ENCODE results near the gene TSKU.
"Not testable (repeated sequence)": the region's sequence is repeated elsewhere in the genome, so short reads cannot be mapped to it uniquely, and the experiment has no call there.

The TSKU gene

DNA sequence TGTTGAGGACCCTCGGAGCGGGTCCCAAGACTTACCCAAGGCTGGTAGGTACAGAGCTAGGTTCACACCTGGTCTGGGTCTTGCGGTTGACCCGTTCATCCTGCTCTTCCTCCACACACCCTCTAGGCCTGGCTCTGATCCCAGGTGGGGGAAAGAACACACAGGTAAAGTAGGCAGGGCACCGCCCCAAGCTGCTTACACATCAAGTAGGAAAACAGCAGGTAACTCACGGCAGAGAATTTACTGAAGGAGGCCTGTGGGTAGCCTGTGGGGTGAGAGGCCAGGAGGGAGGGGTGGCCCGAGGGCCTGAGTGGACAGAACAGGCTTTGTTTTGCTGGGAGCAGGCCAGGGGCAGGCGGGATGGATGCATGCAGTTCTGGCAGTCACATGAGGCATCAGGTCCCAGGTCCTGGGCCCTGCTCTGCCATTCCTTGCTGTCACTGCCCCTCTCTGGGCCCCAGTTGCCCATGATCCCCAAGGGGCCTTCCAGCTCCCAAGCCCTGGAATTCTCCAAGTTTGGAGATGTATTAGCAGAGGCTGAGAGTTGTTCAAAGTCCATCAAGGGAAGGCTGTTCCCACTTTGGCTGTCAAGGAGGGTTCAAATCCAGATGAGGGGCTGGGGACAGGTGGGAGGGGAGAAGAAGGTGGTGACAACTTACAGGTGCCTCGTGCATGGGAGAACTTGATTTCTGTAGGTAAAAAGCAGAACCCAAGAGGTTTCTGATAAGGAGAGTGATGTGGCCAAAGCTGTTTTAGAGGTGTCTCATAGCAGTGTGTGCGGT, 5.7 kb downstream of the TSKU start:
- H3K27ac ChIP-seq = peak overlapping the region; percentile 15 to 49
- no peaks in the 10 kb centered on the region for H3K27me3 ChIP-seq
- H3K4me3 ChIP-seq = no peak overlapping the region
- TF ChIP-seq CTCF (IDR thresholded peaks at IDR 0.05) = no peak
- DNase-seq = peak; percentile 21 to 67
- H3K36me3 ChIP-seq = no peaks in the 10 kb centered on the region
- no peaks in the 10 kb centered on the region for H3K9me3 ChIP-seq
- intact Hi-C loops (cut with DNase I; ENCODE audit: low total_unique reads) = loop anchor here (10.0 kb wide), 1 partner anchor 276 kb away; the partner anchor contains the start of gene CAPN5
- H3K4me1 ChIP-seq = peaks cover 0 to 74% (median 34%) of the 10 kb centered on the region in 4 donors

- TF ChIP-seq CTCF (IDR thresholded peaks at IDR 0.05) = no peak
- H3K27ac ChIP-seq = peak overlapping the region in 1 of 2 donors; percentile 49
- H3K27me3 ChIP-seq = no peaks in the 10 kb centered on the region
- no peaks in the 10 kb centered on the region for H3K36me3 ChIP-seq
- H3K4me1 ChIP-seq = peaks cover 0 to 78% (median 35%) of the 10 kb centered on the region in 4 donors
- DNase-seq = peak in 1 of 2 donors; percentile 50
- no peak overlapping the region for H3K4me3 ChIP-seq
- H3K9me3 ChIP-seq = no peaks in the 10 kb centered on the region
- intact Hi-C loops (cut with DNase I; ENCODE audit: low total_unique reads) = loop anchor here (10.0 kb wide), 1 partner anchor 275 kb away; the partner anchor contains the start of gene CAPN5
These were observed 6.2 kb downstream of the TSKU start for GRCh38 chr11:76789443-76789719.

- DNase-seq = peak; percentile 13 to 37
These were observed 7.1 kb downstream of the TSKU start for GRCh38 chr11:76790251-76790650.

DNA sequence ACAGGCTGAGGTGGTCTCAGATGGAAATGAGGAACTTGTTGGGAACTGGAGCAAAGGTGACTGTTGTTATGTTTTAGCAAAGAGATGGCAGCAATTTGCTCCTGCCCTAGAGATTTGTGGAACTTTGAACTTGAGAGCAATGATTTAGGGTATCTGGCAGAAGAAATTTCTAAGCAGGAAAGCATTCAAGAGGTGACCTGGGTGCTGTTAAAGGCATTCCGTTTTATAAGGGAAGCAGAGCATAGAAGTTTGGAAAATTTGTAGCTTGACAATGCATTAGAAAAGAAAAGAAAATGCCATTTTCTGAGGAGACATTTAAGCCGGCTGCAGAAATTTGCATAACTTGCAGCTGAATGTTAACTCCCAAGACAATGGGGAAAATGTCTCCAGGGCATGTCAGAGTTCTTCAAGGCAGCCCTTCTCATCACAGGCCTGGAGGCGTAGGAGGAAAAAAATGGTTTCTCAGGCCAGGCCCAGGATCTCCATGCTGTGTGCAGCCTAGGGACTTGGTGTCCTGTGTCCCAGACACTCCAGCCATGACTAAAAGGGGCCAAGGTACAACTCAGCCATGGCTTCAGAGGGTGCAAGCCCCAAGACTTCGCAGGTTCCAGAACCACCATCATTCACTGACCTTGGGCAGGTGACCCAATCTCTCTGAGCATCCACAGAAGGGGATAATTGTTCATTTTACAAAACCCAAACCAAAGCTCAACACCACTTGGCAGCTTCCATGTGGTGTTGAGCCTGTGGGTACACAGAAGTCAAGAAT, 8.0 kb downstream of the TSKU start:
- H3K9me3 ChIP-seq; H3K4me3 ChIP-seq; intact Hi-C loops (cut with DNase I; ENCODE audit: low total_unique reads); H3K36me3 ChIP-seq; H3K27me3 ChIP-seq; H3K27ac ChIP-seq: not testable (repeated sequence)
- peaks cover 0 to 72% (median 26%) of the 10 kb centered on the region in 4 donors for H3K4me1 ChIP-seq
- peak in 1 of 2 donors; percentile 5 for DNase-seq

More at GRCh38 chr11:76790251-76790650, 7.1 kb downstream of the TSKU start:
- H3K27me3 ChIP-seq = no peaks in the 10 kb centered on the region
- H3K9me3 ChIP-seq = no peaks in the 10 kb centered on the region
- H3K36me3 ChIP-seq = no peaks in the 10 kb centered on the region
- TF ChIP-seq CTCF (IDR thresholded peaks at IDR 0.05) = no peak
- intact Hi-C loops (cut with DNase I; ENCODE audit: low total_unique reads) = no loop called here
- peaks cover 0 to 76% (median 30%) of the 10 kb centered on the region in 4 donors for H3K4me1 ChIP-seq
- no peak overlapping the region for H3K27ac ChIP-seq
- no peak overlapping the region for H3K4me3 ChIP-seq

DNA sequence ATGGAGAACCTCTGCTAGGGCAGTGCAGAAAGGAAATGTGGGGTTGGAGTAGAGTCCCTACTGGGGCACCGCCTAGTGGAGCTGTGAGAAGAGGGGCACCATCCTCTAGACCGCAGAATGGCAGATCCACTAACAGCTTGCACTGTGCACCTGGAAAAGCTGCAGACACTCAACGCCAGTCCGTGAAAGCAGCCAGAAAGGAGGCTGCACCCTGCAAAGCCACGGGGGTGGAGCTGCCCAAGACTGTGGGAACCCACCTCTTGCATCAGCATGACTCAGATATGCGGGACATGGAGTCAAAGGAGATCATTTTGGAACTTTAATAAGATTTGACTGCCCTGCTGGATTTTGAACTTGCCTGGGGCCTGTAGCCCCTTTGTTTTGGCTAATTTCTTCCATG, 8.7 kb downstream of the TSKU start:
- no peak for DNase-seq
- H3K4me3 ChIP-seq = no peak overlapping the region
- H3K9me3 ChIP-seq = no peaks in the 10 kb centered on the region
- peaks cover 0 to 66% (median 23%) of the 10 kb centered on the region in 4 donors for H3K4me1 ChIP-seq
- intact Hi-C loops (cut with DNase I; ENCODE audit: low total_unique reads) = no loop called here
- H3K36me3 ChIP-seq = peaks cover 10 to 15% (median 14%) of the 10 kb centered on the region in 3 donors
- H3K27me3 ChIP-seq = no peaks in the 10 kb centered on the region
- no peak for TF ChIP-seq CTCF (IDR thresholded peaks at IDR 0.05)
- H3K27ac ChIP-seq = no peak overlapping the region
